Measurements from ENCODE around the gene ZG16. TPM values are rescaled to one million over a fixed set of nuclear protein-coding genes. Genes with fewer than 3 reads are reported as not detected.

ZG16 gene
- total and polyA plus RNA-seq, 8 donors, result 0.76 to 33.6 (median 1.1) TPM; not detected in 5

- peak overlapping the region in 3 of 5 donors; percentile 88 to 96 (median 94) for H3K27ac ChIP-seq
- no peaks in the 10 kb centered on the region for H3K9me3 ChIP-seq
- peaks cover 10 to 27% (median 26%) of the 10 kb centered on the region in 4 donors for H3K36me3 ChIP-seq
- TF ChIP-seq EP300 (IDR thresholded peaks at IDR 0.05), result no peak
- TF ChIP-seq POLR2AphosphoS5 (IDR thresholded peaks at IDR 0.05), result no peak
- TF ChIP-seq CTCF (IDR thresholded peaks at IDR 0.05), result no peak
- no peak for TF ChIP-seq POLR2A (IDR thresholded peaks at IDR 0.05)
- H3K4me3 ChIP-seq, result peak overlapping the region in 1 of 4 donors; percentile 61
- peaks cover 0 to 22% (median 0%) of the 10 kb centered on the region in 3 donors for H3K27me3 ChIP-seq
- peaks cover 60 to 90% (median 88%) of the 10 kb centered on the region in 4 donors for H3K4me1 ChIP-seq
- 73 to 83% (median 79%) methylated on average over 24 of the region's 24 CpGs for whole genome bisulfite sequencing, 5 donors
- intact Hi-C loops (cut with DNase I; ENCODE audit: low total_unique reads), result no loop called here
- peak in 1 of 2 donors; percentile 28 for DNase-seq
Measured at GRCh38 chr16:29813644-29814562, 35.8 kb downstream of the ZG16 start.

DNA sequence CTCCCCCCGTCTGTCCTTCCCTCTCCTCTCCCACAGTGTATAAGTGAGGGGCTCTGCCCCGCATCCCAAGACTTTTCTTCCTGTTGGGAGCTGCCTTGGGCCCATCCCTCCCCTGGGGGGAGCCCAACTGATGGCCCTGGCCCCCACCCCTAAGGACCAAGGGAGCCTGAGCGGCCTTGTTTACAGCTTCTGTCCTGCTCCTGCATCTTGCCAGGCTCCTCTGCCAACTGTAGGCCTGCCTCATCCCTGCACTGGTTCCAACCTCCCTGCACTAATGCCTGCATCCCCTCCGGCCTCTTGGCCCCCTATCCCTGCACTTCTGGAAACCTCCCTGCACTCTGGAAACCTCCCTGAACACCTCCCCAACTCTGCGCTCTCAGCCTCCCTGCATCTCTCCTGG, 36.5 kb downstream of the ZG16 start:
- peaks cover 55 to 90% (median 88%) of the 10 kb centered on the region in 4 donors for H3K4me1 ChIP-seq
- TF ChIP-seq POLR2AphosphoS5 (IDR thresholded peaks at IDR 0.05) (no peak), CTCF (IDR thresholded peaks at IDR 0.05) (no peak), POLR2A (IDR thresholded peaks at IDR 0.05) (no peak), EP300 (IDR thresholded peaks at IDR 0.05) (no peak)
- WGBS, 5 donors, result 80 to 93% (median 88%) methylated on average over 5 of the region's 5 CpGs

GRCh38 chr16:29815032-29815721, 37.1 kb downstream of the ZG16 start:
- DNase-seq, result peak in 1 of 2 donors; percentile 49

More for the DNA sequence above, 36.5 kb downstream of the ZG16 start:
- intact Hi-C loops (cut with DNase I; ENCODE audit: low total_unique reads), result no loop called here
- Histone ChIP-seq H3K27ac (peak overlapping the region in 4 of 5 donors; percentile 94 to 98 (median 96)), H3K36me3 (peaks cover 3 to 27% (median 24%) of the 10 kb centered on the region in 4 donors), H3K27me3 (peaks cover 0 to 22% (median 0%) of the 10 kb centered on the region in 3 donors), H3K4me3 (peak overlapping the region in 1 of 4 donors; percentile 87), H3K9me3 (no peaks in the 10 kb centered on the region)
- DNase-seq, result no peak

GRCh38 chr16:29815793-29816693, 38.0 kb downstream of the ZG16 start, which contains the start of gene PAGR1:
PAGR1 (plus strand) TSS chr16:29816152; CDS start chr16:29816526, 374 bp downstream.
- Histone ChIP-seq H3K4me3 (peak within 1 kb of the TSS; percentile 64 to 87 (median 71)), H3K9me3 (no peaks in the 10 kb centered on the region), H3K27ac (peak within 1 kb of the TSS; percentile 94 to 98 (median 96)), H3K4me1 (peaks cover 47 to 85% (median 83%) of the 10 kb centered on the region in 4 donors), H3K27me3 (peaks cover 0 to 22% (median 0%) of the 10 kb centered on the region in 3 donors), H3K36me3 (peaks cover 0 to 21% (median 16%) of the 10 kb centered on the region in 4 donors)
- intact Hi-C loops (cut with DNase I; ENCODE audit: low total_unique reads), result no loop called here
- 0 to 1% (median 0%) methylated on average over 52 to 70 of the region's 70 CpGs for WGBS, 5 donors
- peak in 2 of 4 donors; percentile 13 to 55 for TF ChIP-seq POLR2A (IDR thresholded peaks at IDR 0.05)
- peak; percentile 78 to 97 (median 88) for TF ChIP-seq POLR2AphosphoS5 (IDR thresholded peaks at IDR 0.05)
- no peak for TF ChIP-seq EP300 (IDR thresholded peaks at IDR 0.05)
- TF ChIP-seq CTCF (IDR thresholded peaks at IDR 0.05), result peak in 5 of 7 experiments; percentile 81 to 93 (median 87)
- peak; percentile 98 to 100 for DNase-seq

More at GRCh38 chr16:29815032-29815721, 37.1 kb downstream of the ZG16 start:
- Histone ChIP-seq H3K27ac (peak overlapping the region; percentile 12 to 98 (median 96)), H3K36me3 (peaks cover 0 to 23% (median 19%) of the 10 kb centered on the region in 4 donors), H3K27me3 (peaks cover 0 to 22% (median 0%) of the 10 kb centered on the region in 3 donors), H3K9me3 (no peaks in the 10 kb centered on the region), H3K4me1 (peaks cover 55 to 90% (median 88%) of the 10 kb centered on the region in 4 donors), H3K4me3 (peak overlapping the region; percentile 64 to 87 (median 71))
- 4 to 7% (median 6%) methylated on average over 37 to 39 of the region's 39 CpGs for WGBS, 5 donors
- no peak for TF ChIP-seq POLR2AphosphoS5 (IDR thresholded peaks at IDR 0.05)
- intact Hi-C loops (cut with DNase I; ENCODE audit: low total_unique reads), result no loop called here
